Activated naive CD4-positive, alpha-beta T cell treated with anti-CD3 and anti-CD28 coated beads, Interleukin-2, amount 10 ng/mL, durations not matched to agents 5 hours and 36 hours (primary cell): Measurements from ENCODE around the gene ZMYND12. TPM values are rescaled to one million over a fixed set of nuclear protein-coding genes. Genes with fewer than 3 reads are reported as not detected.

Experiments used
- total RNA-seq, 2 experiments: library from RNA; stranded (reverse); gene quantifications; one replicate each; pipeline ENCODE4 v1.2.3, GENCODE V29; 2021

ZMYND12 gene, protein sequence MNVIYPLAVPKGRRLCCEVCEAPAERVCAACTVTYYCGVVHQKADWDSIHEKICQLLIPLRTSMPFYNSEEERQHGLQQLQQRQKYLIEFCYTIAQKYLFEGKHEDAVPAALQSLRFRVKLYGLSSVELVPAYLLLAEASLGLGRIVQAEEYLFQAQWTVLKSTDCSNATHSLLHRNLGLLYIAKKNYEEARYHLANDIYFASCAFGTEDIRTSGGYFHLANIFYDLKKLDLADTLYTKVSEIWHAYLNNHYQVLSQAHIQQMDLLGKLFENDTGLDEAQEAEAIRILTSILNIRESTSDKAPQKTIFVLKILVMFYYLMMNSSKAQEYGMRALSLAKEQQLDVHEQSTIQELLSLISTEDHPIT
- total RNA-seq: under 1 TPM; 0.79 to 0.91 TPM

DNA sequence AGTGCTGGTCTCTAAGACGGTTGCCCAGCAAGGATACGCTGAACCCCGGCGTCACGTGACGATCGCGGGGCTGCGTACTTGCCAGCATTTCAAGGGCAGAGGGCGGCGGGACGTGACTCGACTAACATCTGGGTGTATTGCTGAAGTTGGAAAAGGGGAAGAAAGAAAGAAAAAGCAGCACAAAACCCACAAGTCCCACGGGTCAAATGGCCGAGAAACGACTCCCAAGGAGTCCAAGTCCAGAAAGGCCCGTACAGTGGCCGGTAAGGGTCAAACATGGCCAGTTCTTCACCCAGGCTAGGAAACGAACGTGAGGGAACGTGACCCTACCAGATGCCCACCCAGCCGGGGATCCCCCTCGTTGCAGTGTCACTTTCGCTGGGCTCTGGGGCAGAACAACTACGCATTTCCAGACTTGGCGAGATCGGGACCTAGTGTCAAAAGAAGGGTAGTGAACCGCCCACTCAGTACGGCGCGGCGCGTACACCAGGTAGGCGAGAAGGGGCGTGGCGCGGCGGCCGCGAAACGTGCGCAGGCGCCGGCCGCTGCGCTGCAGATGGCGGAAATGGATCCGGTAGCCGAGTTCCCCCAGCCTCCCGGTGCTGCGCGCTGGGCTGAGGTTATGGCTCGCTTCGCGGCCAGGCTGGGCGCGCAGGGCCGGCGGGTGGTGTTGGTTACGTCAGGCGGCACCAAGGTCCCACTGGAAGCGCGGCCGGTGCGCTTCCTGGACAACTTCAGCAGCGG is at the start of gene ZMYND12, which contains the start of gene PPCS:
Gene ZMYND12, minus strand, starts transcription at position 13 of the 744 bp plus-strand sequence. CDS start 25 bp downstream, outside the sequence.
Gene PPCS, plus strand, starts transcription at position 534 of the 744 bp plus-strand sequence. Its CDS starts 23 bp downstream, at position 557.

DNA sequence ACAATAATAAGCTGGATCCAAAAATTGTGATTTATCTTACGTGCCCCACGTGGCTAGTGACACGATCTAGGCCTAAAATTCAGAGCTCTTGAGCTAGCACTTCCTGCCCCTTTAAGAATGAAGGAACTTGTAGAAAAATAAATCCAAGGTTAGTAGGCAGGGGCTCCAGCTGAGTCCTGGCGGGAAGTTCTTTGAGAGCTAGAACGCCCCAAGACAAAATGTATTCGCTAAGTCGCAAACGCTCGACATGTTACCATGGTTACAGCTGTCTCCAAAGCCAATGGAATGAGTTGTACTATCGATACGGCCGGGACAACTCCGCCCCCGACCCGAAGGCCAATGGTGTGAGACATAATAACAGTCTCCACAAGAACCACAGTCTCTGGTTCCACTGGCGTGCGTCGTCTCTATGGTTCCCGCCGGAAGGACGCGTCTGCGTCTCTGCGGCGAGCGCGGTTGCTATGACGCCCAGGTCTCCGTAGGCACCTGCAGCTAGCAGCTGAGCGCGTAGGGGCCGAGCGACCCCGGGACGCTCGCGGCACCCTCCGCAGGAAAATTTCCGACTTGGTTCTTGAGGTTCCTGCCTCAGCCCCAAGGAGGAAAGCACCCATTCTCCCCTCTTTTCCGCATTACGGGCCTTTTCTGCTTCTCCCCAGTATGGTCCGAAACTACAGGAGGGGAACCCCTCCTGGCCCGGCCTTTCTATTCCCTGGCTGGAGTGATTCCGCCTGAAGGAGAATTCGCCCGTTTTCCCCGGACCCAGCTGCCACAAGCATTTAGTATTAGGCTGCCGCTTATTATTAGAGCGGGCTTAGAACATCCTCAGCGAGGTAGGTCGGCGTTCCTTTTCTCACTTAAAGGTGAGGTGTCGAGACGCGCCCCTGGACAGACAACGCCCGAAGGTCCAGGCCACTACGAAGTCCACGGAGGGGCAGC is 7.3 kb upstream of the ZMYND12 start, which contains the start of gene CCDC30:
Gene CCDC30, plus strand, starts transcription at position 459 of the 936 bp plus-strand sequence. CDS start 17,266 bp downstream, outside the sequence.

DNA sequence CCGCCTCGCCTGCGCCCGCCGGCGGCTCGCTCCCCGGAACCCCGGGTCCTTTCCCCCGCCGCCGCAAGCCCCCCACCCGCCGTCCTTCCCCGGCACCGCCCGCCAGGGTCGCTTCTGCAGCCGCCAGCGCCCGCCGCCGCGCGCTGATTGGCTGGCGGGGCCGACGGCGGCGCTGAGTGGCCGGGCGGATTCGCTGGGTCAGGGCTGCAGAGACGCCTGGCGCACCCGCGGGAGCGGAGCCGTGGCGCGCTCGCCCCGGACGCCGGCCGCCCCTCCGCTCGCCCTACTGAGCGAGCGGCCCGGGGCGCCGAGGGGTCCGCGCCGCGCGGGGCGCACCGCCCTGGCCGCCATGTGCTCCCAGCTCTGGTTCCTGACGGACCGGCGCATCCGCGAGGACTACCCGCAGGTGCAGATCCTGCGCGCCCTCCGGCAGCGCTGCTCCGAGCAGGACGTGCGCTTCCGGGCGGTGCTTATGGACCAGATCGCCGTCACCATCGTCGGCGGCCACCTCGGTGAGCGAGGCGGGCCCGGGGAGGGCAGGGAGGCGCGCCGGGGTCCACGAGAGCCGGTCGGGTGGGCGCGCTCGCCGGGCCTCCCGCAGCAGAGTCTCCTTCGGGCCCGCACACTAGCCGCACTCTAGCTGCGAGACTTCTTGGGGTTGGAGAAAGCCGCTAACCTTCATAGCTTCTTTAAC is 75.1 kb downstream of the ZMYND12 start, which contains the start of gene RIMKLA:
Gene RIMKLA, plus strand, starts transcription at position 207 of the 694 bp plus-strand sequence. Its CDS starts 143 bp downstream, at position 350.

Other genes with a start within 250 kb of the ZMYND12 start
- gene FOXJ3, start 120.8 kb downstream of the ZMYND12 start, total RNA-seq: 10 to 100 TPM; 51.1 to 52.0 TPM
- 1 to 10 TPM; 1.4 to 2.0 TPM for gene RIMKLA, start 75.2 kb downstream of the ZMYND12 start, total RNA-seq
- gene PPCS, start 521 bp upstream of the ZMYND12 start, total RNA-seq: 10 to 100 TPM; 42.2 to 46.1 TPM
- 1 to 10 TPM; 2.2 to 2.4 TPM for gene CCDC30, start 7.3 kb upstream of the ZMYND12 start, total RNA-seq
- gene PPIH, start 202.4 kb upstream of the ZMYND12 start, total RNA-seq: 10 to 100 TPM; 79.6 to 82.2 TPM
- gene YBX1, start 226.4 kb upstream of the ZMYND12 start, total RNA-seq: 100 to 1,000 TPM; 519 to 535 TPM